Activated naive CD8-positive, alpha-beta T cell treated with anti-CD3 and anti-CD28 coated beads for 36 hours (primary cell): Measurements from ENCODE around the gene MYO7B. TPM values are rescaled to one million over a fixed set of nuclear protein-coding genes. Genes with fewer than 3 reads are reported as not detected.

Experiments
- DNase-seq: peaks from one replicate; pipeline ENCODE4 v3.0.0; 2021
- H3K27ac Mint-ChIP-seq: one replicate; pipeline ENCODE4 v1.8.0; 2022; ENCODE audit warnings: mild to moderate bottlenecking, moderate library complexity, mixed read lengths
- H3K27me3 Mint-ChIP-seq: one replicate; pipeline ENCODE4 v1.8.0; 2022; ENCODE audit warnings: mild to moderate bottlenecking, mixed read lengths
- H3K36me3 Mint-ChIP-seq: one replicate; pipeline ENCODE4 v1.8.0; 2021; ENCODE audit warnings: mild to moderate bottlenecking, mixed read lengths
- H3K4me1 Mint-ChIP-seq: one replicate; pipeline ENCODE4 v1.8.0; 2021; ENCODE audit warnings: mixed read lengths
- H3K4me3 Mint-ChIP-seq: one replicate; pipeline ENCODE4 v1.8.0; 2022; ENCODE audit warnings: mild to moderate bottlenecking, moderate library complexity, mixed read lengths
- H3K9me3 Mint-ChIP-seq: one replicate; pipeline ENCODE4 v1.8.0; 2022; ENCODE audit warnings: mixed read lengths
- total RNA-seq, 2 experiments: library from RNA; stranded (reverse); gene quantifications; one replicate each; pipeline ENCODE4 v1.2.3, GENCODE V29; 2021

Gene MYO7B
- under 1 TPM; 0.62 to 0.88 TPM for total RNA-seq

DNA sequence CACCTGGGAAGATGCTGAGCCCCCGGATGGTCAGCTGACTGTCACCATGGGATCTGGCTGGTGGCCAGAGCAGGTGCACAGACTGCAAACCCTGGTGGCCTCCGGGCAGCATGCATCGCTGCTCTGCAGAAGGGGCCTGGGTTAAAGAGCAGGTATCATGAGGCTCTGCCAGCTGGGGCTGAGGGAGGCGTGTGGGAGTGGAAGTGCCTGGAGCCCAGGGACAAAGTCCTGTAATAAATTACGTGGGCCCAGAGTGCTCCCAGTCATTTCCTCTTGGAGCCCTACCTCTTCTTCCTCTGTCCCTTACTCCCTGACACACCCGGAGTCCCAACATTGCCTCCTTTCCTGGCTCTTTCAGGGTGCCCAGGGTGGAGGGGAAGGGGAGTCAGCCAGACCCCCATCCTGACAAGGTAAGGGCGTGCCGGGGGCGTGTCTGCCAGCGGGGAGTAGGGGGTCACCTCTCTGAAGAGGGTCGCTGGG is at the start of gene MYO7B:
Gene MYO7B, plus strand, starts transcription at position 262 of the 480 bp plus-strand sequence. CDS start 24,040 bp downstream, outside the sequence.
- no peaks in the 10 kb centered on the region for H3K27me3 Mint-ChIP-seq
- H3K36me3 Mint-ChIP-seq = no peaks in the 10 kb centered on the region
- no peak for DNase-seq
- H3K27ac Mint-ChIP-seq = no peak within 1 kb of the TSS
- H3K4me3 Mint-ChIP-seq = no peak within 1 kb of the TSS
- no peaks in the 10 kb centered on the region for H3K4me1 Mint-ChIP-seq
- H3K9me3 Mint-ChIP-seq = no peaks in the 10 kb centered on the region

GRCh38 chr2:127485694-127486071 is 49.8 kb upstream of the MYO7B start:
- H3K4me1 Mint-ChIP-seq = peaks cover 27% of the 10 kb centered on the region

DNA sequence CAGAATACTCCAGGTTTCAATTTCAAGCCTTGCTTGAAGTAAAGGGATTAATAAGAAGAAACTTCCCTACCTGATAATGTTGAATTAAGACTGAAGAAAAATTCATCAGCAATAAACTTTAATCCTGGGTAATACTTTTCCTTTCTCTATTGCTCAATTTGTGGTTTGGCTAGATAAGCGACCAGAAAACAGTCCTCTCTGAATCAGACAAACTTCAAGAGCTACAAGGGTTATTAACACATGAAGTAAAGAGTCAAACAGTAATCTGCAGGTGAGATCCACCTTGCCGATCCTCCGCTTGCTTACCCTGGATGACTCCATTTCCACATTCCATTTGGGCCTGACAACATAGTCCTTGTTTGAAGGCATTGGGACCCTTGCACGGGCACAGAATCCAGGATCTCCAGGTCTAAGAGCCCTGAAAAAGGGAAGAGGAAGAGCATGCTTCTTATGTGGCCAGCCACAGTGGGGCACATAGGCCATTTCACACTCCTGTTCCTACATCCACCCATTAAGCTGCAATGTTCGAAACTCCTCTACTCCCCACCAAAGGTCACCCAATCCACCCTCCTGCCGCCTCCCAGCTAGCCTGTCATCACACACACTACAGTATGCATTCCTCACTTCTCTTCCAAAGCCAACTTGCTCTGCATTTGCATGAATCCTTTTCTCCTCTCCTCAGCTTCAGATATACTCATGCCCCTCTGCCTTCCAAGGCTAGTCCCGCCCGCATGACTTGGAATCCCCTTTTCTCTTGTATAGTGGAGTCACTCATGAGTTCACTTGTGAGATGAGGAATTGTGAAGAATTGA is 49.0 kb upstream of the MYO7B start:
- Mint-ChIP-seq H3K27ac (peak overlapping the region; percentile 32), H3K4me1 (peaks cover 27% of the 10 kb centered on the region), H3K9me3 (no peaks in the 10 kb centered on the region), H3K27me3 (no peaks in the 10 kb centered on the region), H3K4me3 (no peak overlapping the region), H3K36me3 (peaks cover 29% of the 10 kb centered on the region)
- DNase-seq = no peak

More at GRCh38 chr2:127485694-127486071, 49.8 kb upstream of the MYO7B start:
- no peak for DNase-seq
- Mint-ChIP-seq H3K36me3 (peaks cover 29% of the 10 kb centered on the region), H3K4me3 (no peak overlapping the region), H3K27ac (peak overlapping the region; percentile 65), H3K27me3 (no peaks in the 10 kb centered on the region), H3K9me3 (no peaks in the 10 kb centered on the region)

DNA sequence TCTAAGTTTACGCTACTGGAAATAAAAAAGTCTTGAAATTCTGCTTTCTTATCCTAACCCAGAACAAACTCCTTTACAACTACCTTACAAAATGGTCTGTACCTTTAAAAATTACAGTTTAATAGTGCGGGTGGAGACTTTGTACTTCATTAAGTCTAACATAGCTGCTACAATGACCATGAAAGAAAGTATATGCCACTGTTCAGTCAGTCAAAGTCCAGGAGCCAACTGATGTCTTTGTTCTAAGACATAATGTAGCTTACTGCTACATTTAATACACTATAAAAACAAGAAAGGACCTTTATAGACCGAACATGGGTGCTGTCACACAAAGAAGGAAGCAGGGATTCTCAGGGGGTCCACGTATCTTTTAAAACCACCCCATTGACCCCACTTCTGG is 45.2 kb upstream of the MYO7B start:
- H3K36me3 Mint-ChIP-seq = peaks cover 24% of the 10 kb centered on the region

DNA sequence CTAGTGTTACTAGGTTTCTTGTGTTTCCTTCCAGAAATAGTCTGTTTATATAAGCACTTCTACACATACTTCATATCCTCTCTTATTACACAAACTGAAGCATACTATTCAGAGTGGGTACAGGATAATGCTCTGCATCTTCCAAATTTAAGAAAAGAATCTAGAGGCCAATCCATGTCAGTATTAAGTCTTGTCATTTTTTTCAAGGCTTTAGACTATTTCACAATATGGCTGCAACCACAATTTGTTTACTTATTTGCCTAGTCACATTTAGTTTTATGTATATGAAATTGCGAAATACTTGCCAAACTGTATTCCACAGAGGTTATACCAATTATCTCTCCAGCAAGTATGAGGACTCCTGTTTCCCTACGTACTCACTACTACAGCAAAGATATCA is 37.1 kb upstream of the MYO7B start:
- peaks cover 30% of the 10 kb centered on the region for H3K36me3 Mint-ChIP-seq
- H3K4me3 Mint-ChIP-seq = no peak overlapping the region
- H3K9me3 Mint-ChIP-seq = no peaks in the 10 kb centered on the region
- H3K4me1 Mint-ChIP-seq = peaks cover 17% of the 10 kb centered on the region
- H3K27me3 Mint-ChIP-seq = no peaks in the 10 kb centered on the region
- no peak overlapping the region for H3K27ac Mint-ChIP-seq
- DNase-seq = no peak

More for the DNA sequence above, 45.2 kb upstream of the MYO7B start:
- Mint-ChIP-seq H3K4me3 (no peak overlapping the region), H3K27ac (no peak overlapping the region), H3K9me3 (no peaks in the 10 kb centered on the region), H3K27me3 (no peaks in the 10 kb centered on the region), H3K4me1 (peaks cover 26% of the 10 kb centered on the region)
- DNase-seq = no peak

DNA sequence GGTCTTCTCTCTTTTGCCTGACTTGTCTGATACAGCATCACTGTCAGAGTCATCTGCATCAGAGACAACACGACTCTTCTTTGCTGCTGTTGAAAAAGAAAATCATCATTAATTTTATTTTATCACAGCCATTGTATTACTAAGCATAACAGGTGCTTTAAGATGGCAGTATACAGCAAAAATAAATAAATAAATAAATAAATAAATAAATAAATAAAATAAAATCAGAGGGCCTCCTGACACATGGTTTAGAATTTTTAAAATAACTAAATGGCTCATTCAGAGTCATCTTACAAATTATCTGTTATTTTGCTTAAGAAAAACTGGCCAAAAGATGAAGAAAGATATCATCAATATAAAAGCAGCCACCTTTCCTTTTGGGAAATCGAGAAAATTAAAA is 32.0 kb upstream of the MYO7B start:
- no peaks in the 10 kb centered on the region for H3K9me3 Mint-ChIP-seq
- peaks cover 19% of the 10 kb centered on the region for H3K4me1 Mint-ChIP-seq
- no peak for DNase-seq
- H3K27me3 Mint-ChIP-seq = no peaks in the 10 kb centered on the region
- no peak overlapping the region for H3K27ac Mint-ChIP-seq
- no peak overlapping the region for H3K4me3 Mint-ChIP-seq
- H3K36me3 Mint-ChIP-seq = peaks cover 32% of the 10 kb centered on the region

DNA sequence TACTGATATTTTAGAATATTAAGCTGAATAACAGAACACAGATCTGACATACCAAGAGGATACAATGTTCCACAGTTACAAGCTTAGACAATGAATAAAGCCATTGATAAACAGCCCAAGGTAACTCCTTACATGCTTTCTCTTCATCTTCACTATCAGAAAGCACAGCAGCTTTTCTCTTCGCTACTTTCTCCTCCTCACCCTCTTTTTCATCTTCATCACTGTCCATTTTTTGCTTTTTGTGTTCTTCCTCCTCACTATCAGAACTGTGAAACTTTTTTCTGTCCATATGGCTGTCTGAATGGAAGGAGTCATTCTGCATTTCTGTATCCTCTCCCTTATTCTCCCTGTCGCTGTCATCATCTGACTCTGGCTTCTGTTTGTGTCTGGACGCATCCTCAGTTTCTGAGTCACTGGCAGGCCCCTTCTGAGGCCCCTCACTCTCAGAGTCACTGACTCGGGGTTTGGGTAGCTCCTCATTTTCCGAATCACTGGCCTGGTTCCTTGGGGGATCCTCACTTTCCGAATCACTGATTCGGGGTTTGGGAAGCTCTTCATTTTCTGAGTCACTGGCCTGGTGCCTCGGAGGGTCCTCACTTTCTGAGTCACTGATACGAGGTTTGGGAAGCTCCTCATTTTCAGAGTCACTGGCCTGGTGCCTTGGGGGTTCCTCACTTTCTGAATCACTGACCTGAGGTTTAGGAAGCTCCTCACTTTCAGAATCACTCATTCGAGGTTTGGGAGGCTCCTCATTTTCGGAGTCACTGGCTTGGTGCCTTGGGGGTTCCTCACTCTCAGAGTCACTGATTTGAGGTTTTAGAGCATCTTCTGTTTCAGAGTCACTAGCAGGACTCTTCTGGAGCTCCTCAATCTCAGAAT is 30.7 kb upstream of the MYO7B start:
- DNase-seq = no peak
- Mint-ChIP-seq H3K9me3 (no peaks in the 10 kb centered on the region), H3K27ac (no peak overlapping the region), H3K27me3 (no peaks in the 10 kb centered on the region), H3K4me1 (peaks cover 27% of the 10 kb centered on the region), H3K36me3 (peaks cover 34% of the 10 kb centered on the region), H3K4me3 (no peak overlapping the region)

DNA sequence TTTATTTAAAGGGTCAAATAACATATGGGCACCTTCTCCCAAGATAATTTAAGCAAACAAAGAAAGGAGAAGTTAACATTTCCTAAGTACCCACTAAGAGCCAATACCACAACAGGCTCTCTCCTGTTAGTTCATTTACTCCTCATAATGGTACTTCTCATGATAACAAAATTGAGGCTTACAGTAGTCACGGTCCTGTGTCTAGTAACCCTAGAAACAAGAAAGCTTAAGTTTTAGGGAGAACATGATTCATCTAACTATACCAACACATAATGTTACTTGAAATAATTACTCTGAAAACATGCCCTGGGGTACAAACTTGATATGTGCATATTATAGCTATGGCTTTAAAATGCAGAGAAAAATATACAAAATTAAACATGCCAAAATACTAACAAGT is 29.0 kb upstream of the MYO7B start:
- Mint-ChIP-seq H3K4me1 (peaks cover 42% of the 10 kb centered on the region), H3K36me3 (peaks cover 30% of the 10 kb centered on the region), H3K27ac (no peak overlapping the region), H3K27me3 (no peaks in the 10 kb centered on the region), H3K9me3 (no peaks in the 10 kb centered on the region), H3K4me3 (no peak overlapping the region)
- no peak for DNase-seq

DNA sequence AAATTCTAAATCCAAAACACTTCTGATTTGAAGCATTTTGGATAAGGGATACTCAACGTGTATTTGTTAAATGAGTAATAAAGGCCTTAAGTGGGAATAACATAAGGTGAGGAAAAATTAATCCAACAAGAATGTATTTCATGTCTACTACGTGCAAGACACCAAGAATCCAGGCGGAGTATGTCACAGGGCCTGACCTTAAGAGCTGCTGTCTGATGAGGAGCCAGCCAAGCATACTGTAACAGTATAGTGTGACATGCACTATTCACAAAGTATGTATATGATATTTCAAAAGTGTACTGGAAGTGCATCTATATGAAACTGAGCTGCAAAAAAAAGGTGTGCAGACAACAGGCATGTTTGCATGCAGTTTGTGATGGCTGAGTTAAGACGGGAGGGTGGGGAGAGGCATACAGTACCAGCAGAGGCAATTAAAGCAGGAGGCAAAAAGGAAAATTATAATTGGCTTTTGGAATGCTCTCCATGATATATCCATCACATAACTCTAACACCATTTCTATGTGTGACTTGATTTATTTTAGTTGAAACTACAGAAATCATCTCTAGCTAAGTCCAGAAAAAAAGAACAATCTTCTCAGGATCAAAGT is 27.4 kb upstream of the MYO7B start:
- no peaks in the 10 kb centered on the region for H3K9me3 Mint-ChIP-seq
- H3K4me3 Mint-ChIP-seq = no peak overlapping the region
- H3K36me3 Mint-ChIP-seq = peaks cover 22% of the 10 kb centered on the region
- no peak for DNase-seq
- H3K4me1 Mint-ChIP-seq = peaks cover 57% of the 10 kb centered on the region
- H3K27ac Mint-ChIP-seq = peak overlapping the region; percentile 1
- H3K27me3 Mint-ChIP-seq = no peaks in the 10 kb centered on the region

GRCh38 chr2:127508631-127509034 is 26.9 kb upstream of the MYO7B start:
- Mint-ChIP-seq H3K27me3 (no peaks in the 10 kb centered on the region), H3K4me1 (peaks cover 59% of the 10 kb centered on the region), H3K9me3 (no peaks in the 10 kb centered on the region), H3K4me3 (no peak overlapping the region), H3K27ac (peak overlapping the region; percentile 1), H3K36me3 (peaks cover 20% of the 10 kb centered on the region)
- no peak for DNase-seq

DNA sequence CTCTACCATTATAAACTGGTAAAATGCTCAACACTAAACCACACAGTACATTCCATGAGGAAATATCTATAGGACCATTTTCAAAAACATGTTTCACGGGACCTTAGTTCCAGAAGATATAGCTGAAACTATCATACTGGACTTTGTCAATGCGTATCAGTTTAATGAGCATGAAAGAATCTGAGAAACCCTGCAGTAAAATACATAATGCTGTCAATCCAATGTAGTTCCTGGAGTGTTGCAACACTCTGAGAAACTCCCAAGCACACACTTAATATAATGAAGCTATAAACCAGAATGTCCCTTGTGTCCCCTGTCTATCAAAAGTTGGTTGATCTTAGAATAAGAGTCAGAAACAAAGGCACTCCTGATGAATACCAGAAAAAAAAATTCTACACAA is 25.4 kb upstream of the MYO7B start:
- peaks cover 70% of the 10 kb centered on the region for H3K4me1 Mint-ChIP-seq

DNA sequence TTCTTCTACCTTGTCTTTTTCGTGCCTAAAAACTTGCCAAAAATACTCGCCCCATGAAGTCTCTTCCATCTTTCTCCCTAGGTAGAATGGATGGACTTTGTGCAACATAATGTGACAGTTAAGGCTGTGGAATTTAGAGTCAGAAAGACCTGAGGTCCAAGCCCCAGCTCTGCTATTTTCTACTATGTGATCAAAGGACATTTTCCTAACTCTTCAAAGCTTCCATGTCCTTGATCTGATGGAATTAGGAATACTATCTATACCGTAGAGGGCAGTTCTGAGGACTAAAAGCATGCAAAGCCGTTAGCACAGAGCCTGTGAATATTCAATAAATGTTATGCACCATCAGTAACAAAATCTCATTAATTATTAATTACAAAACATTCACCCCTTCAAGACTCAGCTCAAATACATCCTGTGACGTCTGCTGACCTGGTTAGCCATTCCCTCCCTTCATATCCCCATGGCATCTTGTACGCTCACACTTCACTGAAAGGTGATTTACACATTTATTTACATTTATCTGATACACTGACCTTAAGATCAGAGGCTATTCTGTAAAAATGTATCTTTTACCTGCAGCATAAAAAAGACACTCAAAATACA is 24.3 kb upstream of the MYO7B start:
- H3K27me3 Mint-ChIP-seq = no peaks in the 10 kb centered on the region

More for the DNA sequence above, 25.4 kb upstream of the MYO7B start:
- Mint-ChIP-seq H3K9me3 (no peaks in the 10 kb centered on the region), H3K27ac (no peak overlapping the region), H3K4me3 (no peak overlapping the region), H3K36me3 (peaks cover 18% of the 10 kb centered on the region), H3K27me3 (no peaks in the 10 kb centered on the region)
- DNase-seq = no peak

GRCh38 chr2:127511917-127512316 is 23.6 kb upstream of the MYO7B start:
- peaks cover 84% of the 10 kb centered on the region for H3K4me1 Mint-ChIP-seq
- H3K36me3 Mint-ChIP-seq = peaks cover 25% of the 10 kb centered on the region
- H3K27me3 Mint-ChIP-seq = no peaks in the 10 kb centered on the region
- peak overlapping the region; percentile 2 for H3K27ac Mint-ChIP-seq
- H3K9me3 Mint-ChIP-seq = no peaks in the 10 kb centered on the region
- H3K4me3 Mint-ChIP-seq = no peak overlapping the region
- DNase-seq = no peak

More for the DNA sequence above, 24.3 kb upstream of the MYO7B start:
- peaks cover 80% of the 10 kb centered on the region for H3K4me1 Mint-ChIP-seq
- no peak overlapping the region for H3K4me3 Mint-ChIP-seq
- no peak overlapping the region for H3K27ac Mint-ChIP-seq
- H3K9me3 Mint-ChIP-seq = no peaks in the 10 kb centered on the region
- H3K36me3 Mint-ChIP-seq = peaks cover 22% of the 10 kb centered on the region
- DNase-seq = no peak

- Mint-ChIP-seq H3K9me3 (no peaks in the 10 kb centered on the region), H3K36me3 (peaks cover 29% of the 10 kb centered on the region), H3K27me3 (no peaks in the 10 kb centered on the region), H3K27ac (no peak overlapping the region), H3K4me3 (no peak overlapping the region), H3K4me1 (peaks cover 86% of the 10 kb centered on the region)
- no peak for DNase-seq
Observed at GRCh38 chr2:127512362-127512761, 23.1 kb upstream of the MYO7B start.
